DMS153 treated with DMSO at 0.1 percent for 48 hours (cell line): ENCODE results near the gene SLC41A2.

Source experiments
- DNase-seq: peaks from one replicate; lab custom pipeline; 2025; ENCODE audit not compliant: unreplicated experiment; lab: John Stamatoyannopoulos, UW

The SLC41A2 gene

DNA sequence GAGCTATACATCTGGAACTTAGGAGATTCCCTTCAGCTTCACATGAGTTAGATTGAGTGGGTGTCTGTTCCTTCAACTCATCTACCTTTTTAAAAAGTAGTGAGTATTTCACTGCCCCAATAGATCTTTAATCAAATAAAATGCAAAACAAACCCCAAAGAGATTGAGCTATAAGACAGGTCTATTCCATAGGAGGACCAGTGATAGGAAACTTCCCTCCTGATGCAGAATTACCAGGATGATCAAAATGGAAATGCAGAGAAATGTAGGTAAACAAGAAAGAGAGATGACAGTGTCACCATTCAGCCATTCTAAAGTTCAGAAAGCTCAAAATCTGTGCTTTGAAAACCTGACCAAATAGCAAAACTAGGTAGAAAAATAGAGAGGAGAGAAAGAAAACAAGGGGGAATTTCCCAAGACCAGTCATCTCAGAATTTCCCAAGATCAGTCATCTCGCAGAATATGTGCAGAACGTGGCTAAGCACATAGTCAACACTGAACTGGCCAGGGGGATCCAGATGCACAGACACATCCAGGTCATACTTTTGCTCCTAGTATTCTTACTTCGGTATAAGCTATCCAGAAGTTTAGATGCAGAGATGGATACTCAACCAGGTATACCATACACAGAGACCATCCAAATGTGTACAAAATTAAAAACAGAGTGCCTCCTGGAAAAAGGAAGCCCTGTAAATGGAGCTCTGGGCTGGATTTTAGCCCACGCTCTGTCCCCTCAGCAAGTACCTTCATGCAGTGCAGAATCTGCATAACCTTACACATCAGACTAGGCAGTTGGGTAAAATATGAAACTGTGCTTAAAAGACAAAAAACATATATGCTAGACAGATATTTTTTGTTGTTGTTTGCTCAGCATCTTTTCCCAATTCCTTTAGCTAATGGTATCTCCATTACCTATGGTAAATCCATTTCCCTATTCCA is 27.4 kb downstream of the SLC41A2 start:
- no peak for DNase-seq

DNA sequence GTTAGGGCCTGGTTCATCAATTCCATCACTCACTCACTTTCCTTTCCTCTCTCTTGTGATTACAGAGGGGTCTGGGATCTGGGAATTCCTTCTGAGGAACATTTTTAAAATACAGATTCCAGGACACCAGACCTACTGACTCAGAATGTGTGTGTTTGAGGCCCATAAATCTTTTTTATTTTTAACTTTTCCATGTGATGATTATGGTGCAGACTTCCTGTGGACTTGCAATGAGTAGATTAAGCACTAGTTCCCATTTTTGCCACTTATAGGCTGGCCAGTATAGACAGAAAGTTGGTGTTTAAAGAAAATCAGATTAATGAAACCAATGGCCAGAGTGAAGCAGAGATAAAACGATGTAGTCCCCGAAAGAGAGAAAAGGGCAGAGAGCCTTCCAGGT is 28.1 kb downstream of the SLC41A2 start:
- DNase-seq: no peak

DNA sequence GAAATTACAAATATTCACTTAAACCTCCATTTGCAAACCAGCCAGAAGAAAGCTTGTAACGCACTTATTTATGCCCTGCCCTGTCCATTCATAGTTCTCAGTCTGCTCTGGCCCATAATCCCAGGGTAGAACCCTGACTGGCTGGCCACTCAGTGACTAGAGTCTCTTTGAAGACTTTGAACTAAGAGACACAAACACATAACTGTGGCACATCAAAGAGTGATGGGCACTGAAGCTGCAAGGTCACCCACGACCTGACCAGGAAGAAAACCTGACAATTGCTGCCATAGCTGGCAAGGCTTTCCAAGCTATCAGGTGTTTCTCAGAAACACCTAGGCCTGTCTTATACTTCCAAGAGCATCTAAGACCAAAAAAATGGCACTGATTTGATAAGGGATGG is 28.7 kb downstream of the SLC41A2 start:
- DNase-seq: no peak

DNA sequence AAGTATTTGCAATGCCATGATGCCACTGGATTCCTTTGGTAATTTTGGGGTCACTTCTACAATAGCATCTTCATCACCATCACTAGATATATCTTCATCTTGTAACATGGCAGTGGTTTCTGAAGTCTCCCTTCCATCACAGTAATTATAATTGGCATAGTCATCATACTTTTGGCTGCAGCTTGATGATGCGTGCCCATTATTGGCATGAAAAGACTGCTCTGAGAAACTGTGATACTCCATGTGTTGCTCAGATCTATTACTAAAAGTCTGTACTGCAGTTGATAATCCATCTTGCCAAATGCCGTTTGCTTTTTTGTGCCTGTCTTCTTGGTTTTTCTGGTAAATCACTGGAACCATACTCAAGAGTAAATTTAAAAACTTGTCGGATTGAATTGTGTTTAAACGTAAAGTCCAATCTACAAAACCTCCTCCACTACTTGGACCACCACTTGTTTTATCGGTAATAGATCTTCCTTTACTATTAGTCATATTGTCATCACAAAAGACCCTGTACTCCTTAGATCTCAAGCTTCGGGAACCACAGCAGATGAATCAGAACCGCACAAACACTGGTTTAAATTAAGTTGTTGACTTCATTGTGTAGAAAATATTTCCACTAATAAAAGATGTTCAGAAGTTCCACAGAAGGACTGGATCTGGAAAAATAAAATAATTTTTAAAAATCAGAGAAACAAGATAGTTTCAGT is 29.9 kb downstream of the SLC41A2 start:
- DNase-seq: no peak

DNA sequence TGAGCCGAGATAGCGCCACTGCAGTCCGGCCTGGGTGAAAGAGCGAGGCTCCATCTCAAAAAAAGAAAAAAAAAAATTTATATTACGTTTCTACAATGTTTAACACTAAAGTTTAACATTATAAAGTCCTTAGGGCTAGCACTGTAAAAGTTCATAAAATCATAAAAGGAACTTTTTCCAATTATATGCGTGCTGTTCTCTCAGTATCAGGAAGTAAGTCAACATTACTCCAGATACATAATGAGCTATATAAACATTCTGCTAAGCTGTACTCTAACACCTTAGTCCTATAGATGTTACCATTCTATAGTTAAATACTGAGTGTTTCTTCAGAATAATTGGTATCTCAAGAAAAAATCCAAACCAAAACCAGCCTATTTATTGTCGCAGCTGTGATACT is 32.6 kb downstream of the SLC41A2 start:
- no peak for DNase-seq

DNA sequence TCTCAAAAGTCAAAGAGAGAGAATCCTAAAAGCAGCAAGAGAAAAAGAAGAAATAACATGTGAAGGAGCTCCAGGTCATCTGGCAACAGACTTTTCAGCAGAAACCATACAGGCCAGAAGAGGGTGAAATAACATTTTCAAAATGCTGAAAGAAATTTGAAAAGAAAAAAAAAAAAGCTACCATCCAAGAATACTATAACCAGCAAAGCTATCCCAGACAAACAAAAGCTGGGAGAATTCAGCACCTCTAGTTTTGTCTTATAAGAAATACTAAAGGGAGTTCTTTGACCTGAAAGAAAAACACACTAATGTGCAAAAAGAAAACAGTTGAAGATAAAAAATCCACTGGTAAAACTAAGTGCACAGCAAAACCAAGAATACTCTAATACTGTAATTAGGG is 36.8 kb downstream of the SLC41A2 start:
- DNase-seq: no peak

DNA sequence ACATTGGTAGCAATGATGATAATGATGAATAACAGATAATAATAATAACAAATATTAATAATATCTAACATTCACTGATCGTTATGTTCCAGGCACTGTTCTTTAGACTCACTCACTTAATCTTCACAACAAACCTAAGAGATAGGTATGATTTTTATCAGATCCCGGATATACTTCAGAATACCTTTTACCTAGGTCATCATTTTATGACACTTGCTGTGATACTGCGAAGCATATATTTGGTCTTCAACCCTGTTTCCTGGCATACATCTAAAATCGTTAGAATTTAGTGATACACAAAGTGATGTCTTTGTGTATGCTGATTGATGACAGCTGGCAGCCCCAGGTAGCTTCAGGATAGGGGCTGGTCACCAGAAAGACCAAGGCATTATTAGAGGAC is 46.1 kb downstream of the SLC41A2 start:
- DNase-seq: no peak

DNA sequence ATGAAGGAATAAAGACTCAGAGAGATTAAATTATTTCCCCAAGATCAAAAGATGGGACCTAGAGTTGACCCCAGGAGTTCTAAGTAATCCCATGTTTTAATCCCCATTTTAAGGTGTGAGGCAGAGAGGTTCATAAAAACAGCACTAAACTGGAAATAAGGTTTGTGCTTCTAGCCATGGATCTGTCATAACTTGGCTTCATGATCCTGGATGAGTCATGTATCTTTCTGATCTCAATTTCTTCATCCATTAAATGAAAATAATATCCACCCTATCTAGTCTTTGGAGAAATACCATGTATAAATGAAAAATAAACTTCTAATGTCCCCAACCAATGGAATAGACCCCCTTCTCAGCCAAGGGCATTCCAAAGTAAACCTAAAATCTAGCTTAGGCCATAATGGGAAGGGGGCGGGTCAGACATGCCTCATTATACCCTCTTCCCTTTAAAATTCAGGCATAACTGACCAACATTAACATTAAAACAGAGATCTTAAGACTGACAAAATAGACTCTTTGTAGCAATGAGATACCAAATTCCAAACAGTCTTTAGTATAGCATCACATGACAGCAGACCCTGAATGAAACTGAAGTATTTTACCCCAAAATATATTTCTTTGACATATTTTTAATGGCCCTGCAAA is 47.8 kb downstream of the SLC41A2 start:
- no peak for DNase-seq

DNA sequence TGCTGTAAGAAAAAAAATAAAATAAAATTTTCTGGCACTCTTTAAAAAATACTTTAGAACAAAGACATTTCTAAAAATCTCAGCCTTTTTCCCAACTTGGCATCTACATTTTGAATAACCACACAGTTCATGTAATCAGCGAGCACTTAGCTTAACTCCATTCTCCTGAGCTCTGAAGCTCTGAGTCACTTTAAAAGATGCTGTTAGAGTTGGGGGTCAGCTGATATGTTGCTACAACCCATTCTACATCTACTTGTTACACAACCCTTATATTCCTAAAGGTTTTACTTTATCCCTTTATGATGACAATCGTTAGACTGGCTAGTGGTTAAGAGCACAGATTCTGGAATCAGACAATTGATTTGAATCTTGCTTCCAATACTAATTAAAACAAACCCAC is 48.3 kb downstream of the SLC41A2 start:
- DNase-seq: no peak
